Thyroid gland (tissue), 4 donors: ENCODE measurements around the gene HTR7. TPM values are rescaled to one million over a fixed set of nuclear protein-coding genes. Genes with fewer than 3 reads are reported as not detected.

Experiments
- DNase-seq, 2 donors: peaks; one replicate each; pipeline ENCODE4 v3.0.0-alpha.2; 2019
- H3K27ac ChIP-seq, 3 donors: fragments of 200-600 bp; sonication (generic); 1 replicate in 2 of 3; 2 replicates in 1 of 3; pipeline ENCODE4 v1.5.1; 2016 to 2019; ENCODE audit warnings: mild to moderate bottlenecking in 1 of 3, moderate library complexity in 1 of 3
- H3K27me3 ChIP-seq: fragments of 200-600 bp; sonication (generic); one replicate; pipeline ENCODE4 v1.5.1; 2019
- H3K36me3 ChIP-seq, 2 donors: fragments of 200-600 bp; sonication (generic); one replicate each; pipeline ENCODE4 v1.5.1; 2016 to 2019
- H3K4me1 ChIP-seq, 2 donors: fragments of 200-600 bp; sonication (generic); one replicate each; pipeline ENCODE4 v1.5.1; 2017 to 2019
- H3K4me3 ChIP-seq, 3 donors: fragments of 200-600 bp; sonication (generic); replicated peaks in 1 of 3; 1 replicate in 2 of 3; 2 replicates in 1 of 3; pipeline ENCODE4 v1.5.1; 2016; ENCODE audit warnings: mild to moderate bottlenecking in 1 of 3
- H3K9me3 ChIP-seq: fragments of 200-600 bp; sonication (generic); one replicate; pipeline ENCODE4 v1.5.1; 2017
- POLR2A ChIP-seq, 2 donors: fragments of 450-650 bp; IDR thresholded peaks; one replicate each; pipeline ENCODE4 v1.6.1; 2017; ENCODE audit warnings: antibody characterized with exemption in 2 of 2, mild to moderate bottlenecking in 2 of 2, moderate library complexity in 1 of 2
- WGBS, 2 donors: methylation state at CpG; one replicate each; pipeline ENCODE4 v1.1.5; 2017; 5-methylcytosine and 5-hydroxymethylcytosine counted together
- intact Hi-C: fragments of 100-400 bp; cut with DNase I; formaldehyde crosslinking; loops from one replicate; pipeline ENCODE4 v1.15.1; 2023
- total RNA-seq, 4 donors: library from RNA; depleted of rRNA; stranded (reverse); fragments of >200 nt; gene quantifications; one replicate each; pipeline ENCODE4 v1.2.3, GENCODE V29; 2016
- TF ChIP-seq, protein P1 (sequence below), 6 experiments: fragments of 200-600 bp in 3 of 6; fragments of 450-650 bp in 3 of 6; sonication (generic) in 3 of 6; IDR thresholded peaks; one replicate each; pipeline ENCODE4 v1.5.1; 2016 to 2019; ENCODE audit warnings: antibody characterized with exemption in 6 of 6, mild to moderate bottlenecking in 2 of 6, inconsistent platforms in 1 of 6, moderate library complexity in 1 of 6

The HTR7 gene
- total RNA-seq, 4 donors from 2014 or later, result 0.29 TPM; not detected in 3

DNA sequence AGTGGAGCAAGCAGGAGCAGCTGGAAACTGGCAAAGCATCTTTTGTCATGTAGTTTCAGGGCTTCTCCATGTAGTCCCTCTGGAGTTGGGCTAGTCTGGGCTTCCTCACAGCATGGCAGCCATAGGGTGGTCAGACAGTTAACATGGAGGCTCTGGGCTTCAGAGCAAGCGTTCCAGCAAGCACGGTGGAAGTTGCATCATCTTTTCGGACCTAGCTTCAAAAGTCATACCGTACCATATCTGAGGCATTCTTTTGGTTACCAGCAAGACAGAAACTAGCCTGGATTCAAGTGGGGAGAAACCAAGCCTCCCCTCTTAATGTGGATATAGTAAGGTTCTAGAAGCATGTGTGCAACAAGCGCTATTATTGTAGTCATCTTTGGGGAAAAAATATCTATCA, 135.0 kb downstream of the HTR7 start:
- H3K4me1 ChIP-seq, result no peaks in the 10 kb centered on the region
- H3K27ac ChIP-seq, result no peak overlapping the region
- H3K36me3 ChIP-seq, result no peaks in the 10 kb centered on the region
- H3K4me3 ChIP-seq, result no peak overlapping the region
- no peak for DNase-seq
- intact Hi-C loops, result no loop called here
- 93 to 97% methylated on average over 5 of the region's 5 CpGs for WGBS, 2 donors
- TF ChIP-seq, protein P1, sequence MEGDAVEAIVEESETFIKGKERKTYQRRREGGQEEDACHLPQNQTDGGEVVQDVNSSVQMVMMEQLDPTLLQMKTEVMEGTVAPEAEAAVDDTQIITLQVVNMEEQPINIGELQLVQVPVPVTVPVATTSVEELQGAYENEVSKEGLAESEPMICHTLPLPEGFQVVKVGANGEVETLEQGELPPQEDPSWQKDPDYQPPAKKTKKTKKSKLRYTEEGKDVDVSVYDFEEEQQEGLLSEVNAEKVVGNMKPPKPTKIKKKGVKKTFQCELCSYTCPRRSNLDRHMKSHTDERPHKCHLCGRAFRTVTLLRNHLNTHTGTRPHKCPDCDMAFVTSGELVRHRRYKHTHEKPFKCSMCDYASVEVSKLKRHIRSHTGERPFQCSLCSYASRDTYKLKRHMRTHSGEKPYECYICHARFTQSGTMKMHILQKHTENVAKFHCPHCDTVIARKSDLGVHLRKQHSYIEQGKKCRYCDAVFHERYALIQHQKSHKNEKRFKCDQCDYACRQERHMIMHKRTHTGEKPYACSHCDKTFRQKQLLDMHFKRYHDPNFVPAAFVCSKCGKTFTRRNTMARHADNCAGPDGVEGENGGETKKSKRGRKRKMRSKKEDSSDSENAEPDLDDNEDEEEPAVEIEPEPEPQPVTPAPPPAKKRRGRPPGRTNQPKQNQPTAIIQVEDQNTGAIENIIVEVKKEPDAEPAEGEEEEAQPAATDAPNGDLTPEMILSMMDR (IDR thresholded peaks at IDR 0.05), result no peak
- H3K9me3 ChIP-seq, result no peaks in the 10 kb centered on the region
- no peaks in the 10 kb centered on the region for H3K27me3 ChIP-seq

DNA sequence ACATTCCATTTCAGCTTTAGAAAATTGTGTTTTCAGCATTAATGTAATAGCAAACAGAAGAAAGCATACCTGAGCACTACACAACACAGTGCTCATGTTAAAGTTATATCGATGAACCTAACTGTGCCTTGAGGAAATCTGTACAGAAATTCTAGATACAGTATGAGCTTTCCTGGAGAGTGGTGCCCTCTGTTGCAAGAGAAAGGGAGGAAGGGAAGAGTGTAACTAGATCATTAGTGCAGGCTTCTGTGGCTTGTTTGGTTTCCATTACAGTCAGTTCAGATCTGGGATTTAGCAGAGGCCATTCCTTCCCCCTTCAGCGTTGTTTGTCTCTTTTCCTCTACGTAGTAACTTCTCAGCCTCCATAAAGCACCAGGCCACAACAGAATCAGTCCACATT, 139.7 kb downstream of the HTR7 start:
- no peak for DNase-seq
- TF ChIP-seq, protein P1 (IDR thresholded peaks at IDR 0.05), result no peak
- no peak for TF ChIP-seq POLR2A (IDR thresholded peaks at IDR 0.05)
- intact Hi-C loops, result no loop called here
- no peak overlapping the region for H3K27ac ChIP-seq
- 57 to 86% methylated on average over 3 of the region's 3 CpGs for WGBS, 2 donors
- no peaks in the 10 kb centered on the region for H3K4me1 ChIP-seq
- H3K27me3 ChIP-seq, result no peaks in the 10 kb centered on the region
- H3K9me3 ChIP-seq, result no peaks in the 10 kb centered on the region
- no peaks in the 10 kb centered on the region for H3K36me3 ChIP-seq
- no peak overlapping the region for H3K4me3 ChIP-seq

- DNase-seq, result no peak
- intact Hi-C loops, result no loop called here
- no peaks in the 10 kb centered on the region for H3K9me3 ChIP-seq
- H3K4me3 ChIP-seq, result no peak overlapping the region
- no peaks in the 10 kb centered on the region for H3K36me3 ChIP-seq
- no peaks in the 10 kb centered on the region for H3K4me1 ChIP-seq
- no peaks in the 10 kb centered on the region for H3K27me3 ChIP-seq
- 46 to 56% methylated on average over 3 of the region's 3 CpGs for WGBS, 2 donors
- H3K27ac ChIP-seq, result no peak overlapping the region
- TF ChIP-seq, protein P1 (IDR thresholded peaks at IDR 0.05), result no peak
- no peak for TF ChIP-seq POLR2A (IDR thresholded peaks at IDR 0.05)
Observed at GRCh38 chr10:90712529-90712928, 145.3 kb downstream of the HTR7 start.

DNA sequence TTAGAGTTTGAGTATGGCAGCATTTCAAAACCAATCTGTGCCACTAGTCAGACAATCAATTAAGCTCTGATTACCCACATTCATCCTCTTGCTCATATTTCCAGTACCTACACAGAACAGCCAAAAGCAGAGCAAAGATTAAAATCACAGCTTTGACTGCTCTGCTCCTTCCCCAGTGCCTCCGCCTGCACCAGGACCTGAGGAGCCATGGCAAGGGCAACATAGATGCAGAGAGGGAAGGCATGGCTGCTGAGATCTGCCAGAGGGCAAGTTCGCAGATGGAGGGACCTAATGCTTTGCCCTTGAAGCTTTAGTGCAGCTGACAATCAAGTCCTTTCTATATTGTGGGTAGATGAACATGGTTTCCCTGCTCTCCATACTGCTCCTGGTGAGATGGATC, 148.1 kb downstream of the HTR7 start:
- no peak for TF ChIP-seq POLR2A (IDR thresholded peaks at IDR 0.05)
- TF ChIP-seq, protein P1 (IDR thresholded peaks at IDR 0.05), result no peak
- Histone ChIP-seq H3K27me3 (no peaks in the 10 kb centered on the region), H3K27ac (no peak overlapping the region), H3K36me3 (no peaks in the 10 kb centered on the region), H3K4me1 (no peaks in the 10 kb centered on the region), H3K4me3 (no peak overlapping the region), H3K9me3 (no peaks in the 10 kb centered on the region)
- WGBS, 2 donors, result 89 to 91% methylated on average over 2 of the region's 2 CpGs
- DNase-seq, result no peak
- intact Hi-C loops, result no loop called here

DNA sequence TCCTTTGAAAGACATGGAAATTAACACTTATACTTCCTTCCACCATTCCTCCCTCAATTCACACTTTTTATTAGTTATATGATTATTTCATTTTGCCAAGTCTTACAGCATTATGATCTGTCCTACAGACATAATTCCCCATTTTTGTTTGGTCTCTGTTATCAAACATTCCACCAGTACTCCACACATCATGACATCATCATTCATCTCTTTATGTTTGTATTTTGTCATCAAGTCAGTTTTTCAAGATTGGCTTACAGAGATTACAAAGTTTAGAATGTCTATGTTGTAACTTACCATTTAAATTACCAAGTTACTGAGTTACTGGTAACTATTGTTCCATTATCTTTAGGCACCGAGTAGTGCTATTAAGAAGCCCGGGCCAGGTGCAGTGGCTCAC, 150.2 kb downstream of the HTR7 start:
- intact Hi-C loops, result no loop called here
- DNase-seq, result no peak
- H3K4me3 ChIP-seq, result no peak overlapping the region

More for the DNA sequence above, 150.2 kb downstream of the HTR7 start:
- Histone ChIP-seq H3K4me1 (no peaks in the 10 kb centered on the region), H3K9me3 (no peaks in the 10 kb centered on the region), H3K27ac (no peak overlapping the region), H3K36me3 (no peaks in the 10 kb centered on the region), H3K27me3 (no peaks in the 10 kb centered on the region)
- TF ChIP-seq POLR2A (IDR thresholded peaks at IDR 0.05), result no peak
- TF ChIP-seq, protein P1 (IDR thresholded peaks at IDR 0.05), result no peak
- WGBS, 2 donors, result 87 to 92% methylated on average over 2 of the region's 2 CpGs
